Epithelial cell of esophagus (primary cell): ENCODE results near the gene LBR.
A peak's percentile ranks its signal among the peaks of the same experiment; 100 is the strongest.

Source experiments
- DNase-seq: peaks from one replicate; pipeline ENCODE4 v3.0.0; 2010; ENCODE audit warnings: low read depth
- H3K4me3 ChIP-seq: 2 replicates; pipeline ENCODE4 v1.5.1; 2011; ENCODE audit warnings: mild to moderate bottlenecking, low read length, control low read depth
- TF ChIP-seq, protein P1 (sequence below): IDR thresholded peaks from 2 replicates; pipeline ENCODE4 v1.5.1; 2011; ENCODE audit warnings: low read depth, mild to moderate bottlenecking, low read length, control low read depth, inconsistent platforms; ENCODE audit not compliant: insufficient read depth; ENCODE audit errors: missing control alignments

Gene LBR

DNA sequence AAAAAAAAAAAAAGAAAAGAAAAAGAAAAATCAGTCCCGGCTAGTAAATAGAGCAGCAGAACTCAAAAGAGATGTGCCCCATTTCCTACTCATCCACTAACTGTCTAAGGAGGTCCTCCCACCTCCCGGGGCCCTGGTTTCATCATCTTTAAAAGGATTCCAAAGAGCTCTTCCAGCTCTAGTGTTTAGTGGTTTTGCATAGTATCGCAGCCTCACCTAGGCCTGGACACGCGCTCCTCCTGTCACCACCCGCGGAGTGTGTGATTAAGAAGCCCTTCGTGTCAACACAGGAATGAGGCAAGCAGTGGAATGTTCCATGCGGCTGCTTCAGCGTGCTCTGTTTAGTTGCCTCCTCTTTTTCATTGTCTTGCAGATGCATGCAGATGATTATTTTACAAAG, 49.0 kb downstream of the LBR start:
- DNase-seq: peak; percentile 98
- TF ChIP-seq, protein P1, sequence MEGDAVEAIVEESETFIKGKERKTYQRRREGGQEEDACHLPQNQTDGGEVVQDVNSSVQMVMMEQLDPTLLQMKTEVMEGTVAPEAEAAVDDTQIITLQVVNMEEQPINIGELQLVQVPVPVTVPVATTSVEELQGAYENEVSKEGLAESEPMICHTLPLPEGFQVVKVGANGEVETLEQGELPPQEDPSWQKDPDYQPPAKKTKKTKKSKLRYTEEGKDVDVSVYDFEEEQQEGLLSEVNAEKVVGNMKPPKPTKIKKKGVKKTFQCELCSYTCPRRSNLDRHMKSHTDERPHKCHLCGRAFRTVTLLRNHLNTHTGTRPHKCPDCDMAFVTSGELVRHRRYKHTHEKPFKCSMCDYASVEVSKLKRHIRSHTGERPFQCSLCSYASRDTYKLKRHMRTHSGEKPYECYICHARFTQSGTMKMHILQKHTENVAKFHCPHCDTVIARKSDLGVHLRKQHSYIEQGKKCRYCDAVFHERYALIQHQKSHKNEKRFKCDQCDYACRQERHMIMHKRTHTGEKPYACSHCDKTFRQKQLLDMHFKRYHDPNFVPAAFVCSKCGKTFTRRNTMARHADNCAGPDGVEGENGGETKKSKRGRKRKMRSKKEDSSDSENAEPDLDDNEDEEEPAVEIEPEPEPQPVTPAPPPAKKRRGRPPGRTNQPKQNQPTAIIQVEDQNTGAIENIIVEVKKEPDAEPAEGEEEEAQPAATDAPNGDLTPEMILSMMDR: peak; percentile 8
- H3K4me3 ChIP-seq: no peak overlapping the region

DNA sequence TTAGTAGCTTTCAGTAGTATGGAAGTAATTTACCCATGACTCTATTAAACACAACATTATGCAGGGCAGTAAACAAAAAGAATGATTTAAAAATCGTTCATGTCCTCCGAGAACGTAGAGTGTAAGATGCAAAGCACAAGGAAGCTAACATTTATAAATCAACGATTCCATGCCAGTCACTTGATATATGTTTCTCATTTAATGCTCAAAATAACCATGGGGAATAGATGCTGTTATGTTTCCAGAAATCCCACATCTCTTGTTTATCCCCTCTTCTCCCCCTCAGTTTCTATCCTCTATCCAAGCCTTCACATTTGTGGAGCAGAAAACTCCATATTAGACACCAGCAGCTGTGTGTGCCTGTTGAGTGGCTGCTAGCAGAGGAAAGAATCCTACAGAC, 52.8 kb downstream of the LBR start:
- TF ChIP-seq, protein P1: no peak
- DNase-seq: no peak

DNA sequence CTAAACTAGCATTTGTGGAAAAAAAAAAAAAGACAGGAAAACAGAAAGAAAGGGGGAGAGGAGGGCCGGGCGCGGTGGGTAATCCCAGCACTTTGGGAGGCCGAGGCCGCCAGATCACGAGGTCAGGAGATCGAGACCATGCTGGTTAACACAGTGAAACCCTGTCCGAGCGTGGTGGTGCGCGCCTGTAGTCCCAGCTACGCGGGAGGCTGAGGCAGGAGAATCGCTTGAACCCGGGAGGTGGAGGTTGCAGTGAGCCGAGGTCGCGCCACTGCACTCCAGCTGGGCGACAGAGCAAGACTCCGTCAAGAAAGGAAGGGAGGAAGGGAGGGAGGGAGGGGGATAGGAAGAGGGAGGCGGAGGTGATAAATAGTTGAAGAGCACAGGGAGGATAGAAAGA, 54.7 kb downstream of the LBR start:
- DNase-seq: no peak
- H3K4me3 ChIP-seq: no peak overlapping the region
- TF ChIP-seq, protein P1: no peak

More for the DNA sequence above, 52.8 kb downstream of the LBR start:
- H3K4me3 ChIP-seq: no peak overlapping the region

DNA sequence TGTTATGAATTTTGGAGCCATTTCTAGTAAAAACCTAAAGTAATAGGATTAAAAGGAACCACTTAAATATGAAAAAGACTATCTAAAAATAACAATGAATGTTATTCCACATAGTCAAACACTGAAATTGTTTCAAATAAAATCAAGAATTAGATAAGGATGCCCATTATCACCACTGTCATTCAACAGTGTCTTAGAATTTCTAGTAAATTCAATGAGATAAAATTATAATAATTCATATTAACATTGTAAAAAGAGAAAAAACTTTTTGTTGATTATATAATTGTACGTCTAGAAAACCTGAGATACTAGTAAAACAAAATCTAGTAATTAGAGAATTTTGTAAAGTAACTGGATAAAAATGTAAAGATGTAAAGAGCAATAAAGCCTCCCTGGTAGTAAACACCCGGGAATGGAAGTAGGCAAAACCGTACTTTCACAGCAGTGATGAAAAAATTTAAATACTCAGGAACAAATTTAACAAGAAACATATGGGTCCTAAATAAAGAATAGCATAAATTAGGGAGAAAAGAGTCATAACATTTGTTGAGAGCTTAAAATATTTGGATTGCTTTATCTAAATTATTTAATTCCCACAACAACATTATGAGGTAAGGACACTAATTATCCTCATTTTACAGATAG, 56.4 kb downstream of the LBR start:
- no peak overlapping the region for H3K4me3 ChIP-seq
- TF ChIP-seq, protein P1: no peak
- DNase-seq: no peak

DNA sequence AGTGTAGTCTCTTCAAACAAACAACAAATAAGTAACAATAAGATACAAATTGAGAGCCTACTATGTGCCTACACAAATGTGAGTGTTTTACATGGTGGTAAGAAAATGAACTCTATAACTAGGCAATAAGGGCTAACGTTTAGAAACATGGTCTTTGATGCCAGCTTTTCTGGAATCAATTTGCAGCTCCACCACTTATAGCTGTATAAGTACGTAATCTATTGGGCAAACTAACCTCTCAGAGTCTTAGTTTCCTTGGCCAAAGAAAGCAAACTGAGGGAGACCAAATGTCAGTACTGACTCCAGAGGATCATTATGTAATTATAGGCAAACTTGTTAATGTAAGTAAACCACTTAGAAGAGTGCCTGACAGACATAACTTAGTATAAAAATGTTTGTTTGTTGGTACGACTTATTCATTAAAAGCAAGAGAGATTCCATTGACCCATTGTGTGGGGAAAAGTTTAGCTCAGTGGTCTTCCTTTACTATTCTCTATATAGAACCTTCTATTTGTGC, 59.7 kb downstream of the LBR start:
- DNase-seq: no peak
- no peak overlapping the region for H3K4me3 ChIP-seq
- TF ChIP-seq, protein P1: no peak

DNA sequence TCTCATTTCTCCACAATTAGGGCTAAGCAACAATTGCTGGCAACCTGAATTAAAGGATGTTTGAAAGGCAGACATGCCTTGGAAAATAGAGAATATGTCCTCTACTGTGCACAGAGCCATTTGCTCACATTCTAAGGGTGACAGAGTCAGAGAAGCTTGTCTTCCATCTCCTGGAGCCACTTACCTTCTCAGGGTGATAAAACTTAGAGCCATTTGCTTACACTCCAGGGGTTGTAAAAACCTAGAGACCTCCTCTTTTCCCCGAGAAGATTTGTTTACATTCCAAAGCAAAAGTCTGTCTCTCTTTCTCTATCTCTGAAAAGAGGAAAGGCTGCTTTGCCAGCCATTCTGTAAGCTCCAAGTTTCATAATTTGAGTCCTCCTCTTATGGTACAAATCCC, 61.3 kb downstream of the LBR start:
- TF ChIP-seq, protein P1: no peak
- no peak for DNase-seq
- H3K4me3 ChIP-seq: no peak overlapping the region

DNA sequence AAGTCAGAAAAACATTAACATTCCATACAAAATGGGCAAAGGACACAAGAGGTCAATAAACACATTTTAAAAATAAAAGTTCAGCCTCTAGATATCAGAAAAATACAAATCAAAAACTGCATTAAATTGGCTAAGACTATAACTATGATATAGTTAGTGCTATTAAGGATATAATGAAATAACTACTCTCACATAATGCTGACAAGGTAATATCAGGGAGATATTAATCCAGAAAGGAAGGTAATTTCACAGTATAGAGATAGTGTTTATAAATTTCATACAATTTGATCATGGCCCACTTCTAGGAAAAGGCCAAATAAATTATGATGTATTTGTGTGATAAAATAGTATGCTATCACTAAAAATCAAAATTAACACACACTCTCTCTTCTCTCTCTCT, 61.8 kb downstream of the LBR start:
- TF ChIP-seq, protein P1: no peak
- DNase-seq: no peak
- H3K4me3 ChIP-seq: no peak overlapping the region
